ENCODE results near the gene AMACR. TPM values are rescaled to one million over a fixed set of nuclear protein-coding genes. Genes with fewer than 3 reads are reported as not detected.
"Not testable (repeated sequence)": the region's sequence is repeated elsewhere in the genome, so short reads cannot be mapped to it uniquely, and the experiment has no call there.

The AMACR gene
- total RNA-seq, 4 donors from 2014 or later, result 13.7 to 24.9 (median 15.4) TPM

GRCh38 chr5:34034534-34035327 is 26.9 kb upstream of the AMACR start:
- intact Hi-C loops (cut with DNase I; ENCODE audit: low total_unique reads), result no loop called here
- TF ChIP-seq POLR2A (IDR thresholded peaks at IDR 0.05) (no peak), CTCF (IDR thresholded peaks at IDR 0.05) (no peak)
- no peak for DNase-seq (ENCODE audit: low spot score in 2 of 2)
- no peak overlapping the region for H3K4me3 ChIP-seq (ENCODE audit: low read depth, poor library complexity, severe bottlenecking)
- 93 to 98% methylated on average over 4 of the region's 4 CpGs for WGBS, 2 donors

GRCh38 chr5:34031966-34032365 is 24.1 kb upstream of the AMACR start:
- TF ChIP-seq POLR2A (IDR thresholded peaks at IDR 0.05) (no peak), CTCF (IDR thresholded peaks at IDR 0.05) (no peak)
- 83 to 88% methylated on average over 3 of the region's 3 CpGs for WGBS, 2 donors
- intact Hi-C loops (cut with DNase I; ENCODE audit: low total_unique reads), result no loop called here
- H3K4me3 ChIP-seq (ENCODE audit: low read depth, poor library complexity, severe bottlenecking), result no peak overlapping the region
- no peak for DNase-seq (ENCODE audit: low spot score in 2 of 2)

- intact Hi-C loops (cut with DNase I; ENCODE audit: low total_unique reads), result no loop called here
- WGBS, 2 donors, result 84 to 88% methylated on average over 2 of the region's 2 CpGs
Observed at GRCh38 chr5:34031117-34031516, 23.3 kb upstream of the AMACR start.

GRCh38 chr5:34030585-34030984 is 22.7 kb upstream of the AMACR start:
- H3K4me3 ChIP-seq (ENCODE audit: low read depth, poor library complexity, severe bottlenecking); intact Hi-C loops (cut with DNase I; ENCODE audit: low total_unique reads); DNase-seq (ENCODE audit: low spot score in 2 of 2): not testable (repeated sequence)
- 92 to 95% methylated on average over 2 of the region's 2 CpGs for WGBS, 2 donors

More at GRCh38 chr5:34031117-34031516, 23.3 kb upstream of the AMACR start:
- DNase-seq (ENCODE audit: low spot score in 2 of 2), result no peak
- TF ChIP-seq CTCF (IDR thresholded peaks at IDR 0.05), result no peak
- no peak for TF ChIP-seq POLR2A (IDR thresholded peaks at IDR 0.05)
- no peak overlapping the region for H3K4me3 ChIP-seq (ENCODE audit: low read depth, poor library complexity, severe bottlenecking)

- H3K4me3 ChIP-seq (ENCODE audit: low read depth, poor library complexity, severe bottlenecking), result no peak overlapping the region
- intact Hi-C loops (cut with DNase I; ENCODE audit: low total_unique reads), result no loop called here
- no peak for DNase-seq (ENCODE audit: low spot score in 2 of 2)
- WGBS, 2 donors, result 34 to 58% methylated on average over 1 of the region's 1 CpG
- TF ChIP-seq CTCF (IDR thresholded peaks at IDR 0.05) (no peak), POLR2A (IDR thresholded peaks at IDR 0.05) (no peak)
Observed at GRCh38 chr5:34030048-34030447, 22.2 kb upstream of the AMACR start.

- TF ChIP-seq POLR2A (IDR thresholded peaks at IDR 0.05), result no peak
- TF ChIP-seq CTCF (IDR thresholded peaks at IDR 0.05), result no peak
- no peak for DNase-seq (ENCODE audit: low spot score in 2 of 2)
- intact Hi-C loops (cut with DNase I; ENCODE audit: low total_unique reads), result no loop called here
- H3K4me3 ChIP-seq (ENCODE audit: low read depth, poor library complexity, severe bottlenecking), result no peak overlapping the region
- 86 to 91% methylated on average over 3 of the region's 3 CpGs for WGBS, 2 donors
Observed at GRCh38 chr5:34028349-34028748, 20.5 kb upstream of the AMACR start.
